ENCODE data around the gene MAPK1IP1L.
A peak's percentile ranks its signal among the peaks of the same experiment; 100 is the strongest.

Gene MAPK1IP1L

GRCh38 chr14:55098561-55098898 lies 47.1 kb downstream of the MAPK1IP1L start:
- no peak for DNase-seq

DNA sequence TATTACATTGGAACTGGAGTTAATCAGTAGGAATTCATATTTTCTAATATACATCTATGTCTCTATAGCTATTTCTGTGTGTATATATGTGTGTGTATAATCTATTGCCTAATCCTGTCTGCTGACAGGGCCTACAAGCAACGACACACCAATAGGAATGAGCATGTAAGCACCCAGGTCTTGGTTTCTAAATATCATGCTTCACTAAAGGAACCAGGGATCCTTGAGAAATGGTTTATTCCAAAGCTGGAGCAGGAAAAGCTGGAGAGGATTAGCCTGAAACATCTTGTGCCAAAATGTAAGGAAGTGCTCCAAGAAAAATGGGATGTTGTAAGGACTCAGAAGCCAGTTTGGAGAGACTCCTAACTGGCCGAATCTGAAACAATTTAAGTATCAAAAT lies 48.3 kb downstream of the MAPK1IP1L start:
- DNase-seq: no peak

GRCh38 chr14:55101698-55102097 lies 50.3 kb downstream of the MAPK1IP1L start:
- no peak for DNase-seq

GRCh38 chr14:55102141-55102621 lies 50.7 kb downstream of the MAPK1IP1L start:
- peak; percentile 68 for DNase-seq

GRCh38 chr14:55103005-55103640 lies 51.7 kb downstream of the MAPK1IP1L start:
- DNase-seq: peak; percentile 68

DNA sequence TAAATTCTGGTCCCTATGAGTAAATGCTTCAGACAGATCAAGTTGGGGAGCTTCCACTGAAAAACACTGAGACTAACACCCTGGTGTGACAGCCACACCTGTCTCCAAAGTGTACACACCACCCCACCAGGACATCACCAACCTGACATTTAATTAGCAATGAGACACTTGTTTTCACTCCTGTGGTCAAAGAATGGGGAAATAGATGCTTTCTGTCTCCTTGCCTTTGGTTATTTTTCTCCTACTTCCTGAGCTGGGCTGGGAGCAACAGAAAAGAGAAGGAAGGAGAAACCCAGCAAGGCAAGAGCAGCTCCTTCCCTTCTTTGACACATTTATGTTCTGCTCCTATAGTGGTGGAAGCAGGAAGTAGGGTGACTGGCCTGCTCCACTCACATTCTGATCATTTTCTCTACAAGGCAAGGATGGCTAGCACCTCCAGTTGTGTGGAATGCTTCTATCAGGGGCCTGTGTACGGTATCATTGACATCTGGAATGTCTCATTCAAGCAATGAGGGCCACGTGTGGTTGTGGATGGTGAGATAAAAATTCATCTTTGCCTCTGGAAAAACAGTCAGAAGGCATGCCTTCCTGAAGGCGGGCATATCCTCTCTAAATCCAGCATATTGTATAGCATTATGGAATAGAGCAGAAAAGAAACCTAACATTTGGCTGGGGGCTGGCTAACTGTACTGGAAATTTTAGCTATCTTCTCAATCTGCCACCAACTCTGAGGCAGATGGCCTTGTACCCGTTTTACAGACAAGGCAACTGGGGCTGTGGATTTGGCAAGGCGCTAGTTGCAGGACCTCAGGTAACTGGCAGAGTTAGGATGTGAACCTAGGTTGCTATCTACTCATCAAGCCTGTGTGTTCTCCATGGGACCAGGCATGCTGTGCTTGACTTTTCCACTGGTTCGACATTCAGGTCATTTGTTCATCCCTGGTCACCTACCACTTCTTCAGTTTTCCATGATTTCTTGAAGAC lies 52.8 kb downstream of the MAPK1IP1L start:
- no peak for DNase-seq

- no peak for DNase-seq
Observed at GRCh38 chr14:55105991-55106390, 54.5 kb downstream of the MAPK1IP1L start.

GRCh38 chr14:55107766-55108554 lies 56.5 kb downstream of the MAPK1IP1L start:
- peak; percentile 37 for DNase-seq

GRCh38 chr14:55109836-55110235 lies 58.4 kb downstream of the MAPK1IP1L start:
- DNase-seq: no peak

GRCh38 chr14:55111122-55111708 lies 59.8 kb downstream of the MAPK1IP1L start:
- no peak for DNase-seq

DNA sequence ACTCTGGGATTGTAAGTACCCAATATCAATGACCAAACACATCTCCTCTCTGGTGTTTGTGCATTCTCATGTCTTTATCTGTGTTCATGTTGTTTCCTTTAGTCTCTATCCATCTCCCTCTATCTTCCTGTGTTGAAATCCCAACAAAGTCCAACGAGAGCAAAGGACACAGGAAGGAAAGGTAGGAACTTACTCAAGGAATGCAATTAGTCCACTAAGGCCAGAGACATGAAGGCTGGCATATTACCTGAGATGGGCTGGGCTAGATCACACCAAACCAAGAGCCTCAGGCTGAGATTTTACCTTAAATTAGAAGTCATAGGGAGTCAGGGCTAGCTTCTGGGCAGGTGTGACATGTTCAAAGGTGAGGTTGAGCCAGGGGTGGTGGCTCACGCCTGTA lies 63.3 kb downstream of the MAPK1IP1L start:
- no peak for DNase-seq

- no peak for DNase-seq
Observed at GRCh38 chr14:55115460-55115859, 64.0 kb downstream of the MAPK1IP1L start.

DNA sequence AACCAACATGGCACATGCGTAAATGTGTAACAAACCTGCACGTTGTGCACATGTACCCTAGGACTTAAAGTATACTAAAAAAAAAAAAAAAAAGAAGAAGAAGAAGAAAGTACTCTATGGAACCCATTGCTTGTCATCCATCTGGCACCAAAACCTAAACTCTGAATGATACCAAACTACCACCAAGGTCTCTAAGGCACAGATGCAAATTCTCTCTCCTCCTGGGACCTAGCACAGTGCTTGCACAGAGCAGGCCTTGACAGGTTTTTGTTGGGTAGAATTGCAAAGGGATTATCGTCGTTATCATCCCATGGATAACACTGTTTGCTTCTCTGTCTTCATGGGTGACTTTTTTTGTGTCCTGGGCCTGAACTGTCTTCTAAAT lies 64.4 kb downstream of the MAPK1IP1L start:
- DNase-seq: no peak

- DNase-seq: no peak
Observed at GRCh38 chr14:55116246-55117030, 65.0 kb downstream of the MAPK1IP1L start.

- DNase-seq: no peak
Observed at GRCh38 chr14:55117803-55118441, 66.5 kb downstream of the MAPK1IP1L start.

- DNase-seq: no peak
Observed at GRCh38 chr14:55118761-55119160, 67.3 kb downstream of the MAPK1IP1L start.

All from CD4-positive, alpha-beta T cell treated with Interleukin-17A for 1 hour (primary cell).